CD4-positive, alpha-beta memory T cell (primary cell): ENCODE data around the gene BACE1. TPM values are rescaled to one million over a fixed set of nuclear protein-coding genes. Genes with fewer than 3 reads are reported as not detected.
A peak's percentile ranks its signal among the peaks of the same experiment; 100 is the strongest.
"Not testable (repeated sequence)": the region's sequence is repeated elsewhere in the genome, so short reads cannot be mapped to it uniquely, and the experiment has no call there.

Experiments
- CTCF ChIA-PET: fragments of 350-600 bp; sonication (Branson Sonifier 250); formaldehyde crosslinking; loops from one replicate; lab custom pipeline; 2021; ENCODE audit warnings: inconsistent platforms; ENCODE audit not compliant: partially characterized antibody; lab: Charles Lee
- POLR2A ChIA-PET: fragments of 350-600 bp; sonication (Branson Sonifier 250); formaldehyde crosslinking; loops from one replicate; lab custom pipeline; 2021; ENCODE audit not compliant: partially characterized antibody; lab: Charles Lee
- DNase-seq, 5 donors: peaks; one replicate each; pipeline versions ENCODE4 v3.0.0 to v3.0.0-alpha.2; 2020 to 2022; ENCODE audit warnings: mixed read lengths in 1 of 5
- H3K27ac ChIP-seq: one replicate; pipeline ENCODE4 v1.7.0; 2013; ENCODE audit warnings: low read depth, low read length
- H3K27me3 ChIP-seq: 2 replicates; pipeline ENCODE4 v1.7.0; 2013; ENCODE audit warnings: mild to moderate bottlenecking, low read length, moderate library complexity; ENCODE audit not compliant: insufficient read depth
- H3K36me3 ChIP-seq: 2 replicates; pipeline ENCODE4 v1.7.0; 2013; ENCODE audit warnings: mild to moderate bottlenecking, low read length, moderate library complexity; ENCODE audit not compliant: insufficient read depth
- H3K4me1 ChIP-seq: 2 replicates; pipeline ENCODE4 v1.7.0; 2013; ENCODE audit warnings: mild to moderate bottlenecking, low read length, moderate library complexity; ENCODE audit not compliant: insufficient read depth
- H3K4me3 ChIP-seq, 2 donors: one replicate each; pipeline ENCODE4 v1.7.0; 2013; ENCODE audit warnings: low read length in 2 of 2, mild to moderate bottlenecking in 1 of 2
- H3K9me3 ChIP-seq, 2 donors: one replicate each; pipeline ENCODE4 v1.7.0; 2013; ENCODE audit warnings: low read length in 2 of 2, control low read depth in 1 of 2; ENCODE audit not compliant: control insufficient read depth in 1 of 2
- H3K27ac Mint-ChIP-seq, 7 donors: one replicate each; pipeline ENCODE4 v1.8.0; 2020 to 2021; ENCODE audit warnings: mixed read lengths in 7 of 7, mild to moderate bottlenecking in 6 of 7, inconsistent platforms in 3 of 7, moderate library complexity in 3 of 7
- H3K27me3 Mint-ChIP-seq, 2 donors: one replicate each; pipeline ENCODE4 v1.8.0; 2020 to 2021; ENCODE audit warnings: mixed read lengths in 2 of 2
- H3K36me3 Mint-ChIP-seq, 2 donors: one replicate each; pipeline ENCODE4 v1.8.0; 2020 to 2021; ENCODE audit warnings: mixed read lengths in 2 of 2, inconsistent platforms in 1 of 2, mild to moderate bottlenecking in 1 of 2
- H3K4me1 Mint-ChIP-seq, 4 donors: one replicate each; pipeline ENCODE4 v1.8.0; 2020 to 2021; ENCODE audit warnings: mixed read lengths in 4 of 4, mild to moderate bottlenecking in 1 of 4
- H3K4me3 Mint-ChIP-seq, 8 donors: one replicate each; pipeline ENCODE4 v1.8.0; 2020 to 2021; ENCODE audit warnings: mixed read lengths in 8 of 8, mild to moderate bottlenecking in 7 of 8, moderate library complexity in 6 of 8, inconsistent platforms in 3 of 8
- H3K9me3 Mint-ChIP-seq, 8 donors: one replicate each; pipeline ENCODE4 v1.8.0; 2020 to 2021; ENCODE audit warnings: mixed read lengths in 8 of 8, mild to moderate bottlenecking in 5 of 8, inconsistent platforms in 3 of 8, moderate library complexity in 1 of 8
- intact Hi-C: fragments of 100-400 bp; cut with micrococcal nuclease; formaldehyde crosslinking; loops from one replicate; pipeline ENCODE4 v1.15.1; 2023
- polyA plus RNA-seq, 2 donors: library from polyadenylated mRNA; unstranded; fragments of 300-500 nt; fragmentation: Illumina TruSeq; gene quantifications; one replicate each; pipeline ENCODE4 v1.2.3, GENCODE V29; 2021
- total RNA-seq, 2 experiments: library from RNA; stranded (reverse); gene quantifications; one replicate each; pipeline ENCODE4 v1.2.3, GENCODE V29; 2021

BACE1 gene
- total and polyA plus RNA-seq, 4 experiments from 2014 or later: 0.65 to 2.9 (median 2.1) TPM

DNA sequence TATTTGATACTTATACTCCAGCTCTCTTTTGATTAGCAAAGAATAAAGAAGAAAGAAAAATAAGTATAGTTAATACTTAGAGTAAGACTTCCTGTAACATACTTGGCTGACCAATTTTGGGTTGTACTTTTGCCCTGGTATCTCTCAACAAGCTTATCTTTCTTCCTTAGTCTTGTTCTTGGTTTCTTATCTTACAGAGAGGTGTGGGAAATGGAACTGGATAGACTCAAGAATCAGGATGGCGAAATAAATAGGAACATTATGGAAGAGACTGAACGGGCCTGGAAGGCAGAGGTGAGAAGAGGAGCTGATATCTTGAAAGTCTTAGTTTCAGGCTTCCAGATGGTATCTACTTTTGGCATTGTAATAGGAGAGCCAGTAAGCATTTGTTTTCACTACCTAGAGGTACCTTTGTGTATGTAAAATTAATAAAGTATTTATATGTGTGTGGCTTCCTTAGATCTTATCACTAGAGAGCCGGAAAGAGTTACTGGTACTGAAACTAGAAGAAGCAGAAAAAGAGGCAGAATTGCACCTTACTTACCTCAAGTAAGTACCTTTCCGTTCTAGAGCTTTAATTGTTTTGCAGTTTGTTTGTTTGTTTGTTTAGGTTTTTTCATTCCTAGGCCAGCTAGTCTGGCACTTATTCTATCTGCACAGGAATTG, 36.2 kb downstream of the BACE1 start:
- Histone ChIP-seq H3K36me3 (peaks cover 18% of the 10 kb centered on the region), H3K4me3 (peak overlapping the region; percentile 34 to 58), H3K27ac (peak overlapping the region; percentile 17), H3K9me3 (no peaks in the 10 kb centered on the region), H3K4me1 (peaks cover 71% of the 10 kb centered on the region), H3K27me3 (no peaks in the 10 kb centered on the region)
- DNase-seq: peak in 4 of 5 donors; percentile 37 to 52 (median 44)
- Mint-ChIP-seq H3K27ac (peak overlapping the region; percentile 80 to 97 (median 93)), H3K4me1 (peaks cover 45 to 81% (median 66%) of the 10 kb centered on the region in 4 donors), H3K4me3 (peak overlapping the region; percentile 69 to 95 (median 90)), H3K9me3 (no peaks in the 10 kb centered on the region), H3K36me3 (peaks cover 25 to 42% of the 10 kb centered on the region in 2 donors), H3K27me3 (no peaks in the 10 kb centered on the region)
- POLR2A ChIA-PET: interaction anchor here (0.7 to 2.9 kb wide), 11 partner anchors 10 to 101 kb away, joined by 3 to 35 read pairs (median 7); partner anchors contain the start of genes BACE1, BACE1-AS, CEP164 and PCSK7
- CTCF ChIA-PET: interaction anchor here (0.9 to 1.7 kb wide), 6 partner anchors 27 to 53 kb away, joined by 3 to 11 read pairs (median 3); partner anchors contain the start of genes PCSK7 and RNF214
- intact Hi-C loops: loop anchor here (2.0 kb wide), 2 partner anchors 47 kb away; partner anchors contain the start of genes CEP164, PCSK7 and RNF214

DNA sequence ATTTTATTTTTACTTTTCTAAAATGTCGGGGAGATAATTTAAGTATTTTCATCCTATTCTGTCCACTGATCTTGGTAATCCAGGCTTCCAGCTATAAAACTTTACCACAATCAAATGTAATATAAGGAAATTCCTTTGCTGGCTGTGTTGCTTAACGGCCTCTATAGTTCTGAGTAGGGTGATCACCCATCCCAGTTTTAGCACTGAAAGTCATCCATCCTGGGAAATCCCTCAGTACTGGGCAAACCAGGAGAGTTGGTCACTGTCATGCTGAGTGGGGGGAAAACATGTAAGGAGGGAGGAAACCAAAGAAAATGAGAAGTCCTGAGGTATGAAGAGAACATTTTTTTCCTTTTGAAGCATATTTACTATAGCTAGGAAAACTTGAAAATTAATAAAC, 37.7 kb downstream of the BACE1 start:
- peak overlapping the region; percentile 79 to 94 (median 92) for H3K27ac Mint-ChIP-seq
- H3K27ac ChIP-seq: no peak overlapping the region
- peaks cover 51 to 85% (median 68%) of the 10 kb centered on the region in 4 donors for H3K4me1 Mint-ChIP-seq
- peaks cover 27 to 43% of the 10 kb centered on the region in 2 donors for H3K36me3 Mint-ChIP-seq
- peaks cover 9% of the 10 kb centered on the region for H3K36me3 ChIP-seq
- peak overlapping the region in 6 of 8 donors; percentile 18 to 85 (median 62) for H3K4me3 Mint-ChIP-seq
- H3K4me1 ChIP-seq: peaks cover 77% of the 10 kb centered on the region
- H3K4me3 ChIP-seq: no peak overlapping the region
- POLR2A ChIA-PET: no interaction called here
- no peak for DNase-seq
- H3K27me3 Mint-ChIP-seq: no peaks in the 10 kb centered on the region
- peaks cover 0 to 6% (median 3%) of the 10 kb centered on the region in 8 donors for H3K9me3 Mint-ChIP-seq
- intact Hi-C loops: no loop called here
- CTCF ChIA-PET: interaction anchor here (0.5 kb wide), 1 partner anchor 1142 kb away, joined by 4 read pairs; no protein-coding TSS in a partner anchor
- H3K27me3 ChIP-seq: no peaks in the 10 kb centered on the region
- H3K9me3 ChIP-seq: no peaks in the 10 kb centered on the region

DNA sequence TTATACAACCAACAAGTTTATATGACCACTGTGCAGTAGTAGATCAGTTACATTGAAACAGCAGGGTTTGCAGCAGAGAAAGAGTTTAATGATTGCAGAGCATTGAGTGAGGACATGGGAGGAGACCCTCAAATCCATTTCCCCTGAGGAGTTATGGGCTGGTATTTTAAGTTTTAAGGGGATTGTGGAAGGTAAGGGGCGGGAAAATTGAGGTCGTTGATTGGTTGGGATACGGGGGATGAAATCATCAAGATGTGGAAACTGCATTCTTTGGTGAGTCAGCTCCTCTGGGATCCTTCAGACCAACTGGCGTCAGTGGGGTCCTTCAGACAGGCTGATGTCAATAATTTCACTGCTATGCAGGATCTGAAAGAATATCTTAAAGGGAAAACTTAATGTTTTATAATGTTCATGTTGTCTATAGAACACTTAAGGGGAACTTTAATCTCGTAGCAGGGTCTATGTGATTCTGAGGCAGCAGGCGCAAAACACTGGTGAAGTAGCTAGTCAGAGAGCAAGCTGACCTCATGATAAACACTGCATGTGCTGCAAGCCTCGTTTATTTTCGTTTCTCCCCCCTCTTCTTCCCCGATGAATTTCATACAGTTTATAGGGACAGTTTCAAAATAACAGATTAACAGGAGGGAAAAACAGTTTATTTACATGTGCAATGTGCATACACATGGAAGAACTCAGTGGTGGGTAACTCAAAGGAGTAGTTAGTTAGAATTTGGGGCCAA, 42.3 kb downstream of the BACE1 start:
- Mint-ChIP-seq H3K27ac (peak overlapping the region; percentile 54 to 88 (median 72)), H3K4me3 (peak overlapping the region in 7 of 8 donors; percentile 12 to 61 (median 34)), H3K9me3 (peaks cover 0 to 10% (median 4%) of the 10 kb centered on the region in 8 donors), H3K36me3 (peaks cover 21 to 32% of the 10 kb centered on the region in 2 donors), H3K4me1 (peaks cover 27 to 49% (median 40%) of the 10 kb centered on the region in 4 donors), H3K27me3 (no peaks in the 10 kb centered on the region)
- ChIA-PET POLR2A (interaction anchor here (0.6 to 1.0 kb wide), 4 partner anchors 44 to 58 kb away, joined by 3 to 6 read pairs (median 4); partner anchors contain the start of gene CEP164), CTCF (interaction anchor here (1.3 kb wide), 1 partner anchor 38 kb away, joined by 3 read pairs; no protein-coding TSS in a partner anchor)
- intact Hi-C loops: loop anchor here (1.0 kb wide), 1 partner anchor 13 kb away; no protein-coding TSS in a partner anchor
- H3K27ac ChIP-seq: no peak overlapping the region
- H3K36me3 ChIP-seq: no peaks in the 10 kb centered on the region
- peaks cover 37% of the 10 kb centered on the region for H3K4me1 ChIP-seq
- no peak for DNase-seq
- no peak overlapping the region for H3K4me3 ChIP-seq
- H3K9me3 ChIP-seq: no peaks in the 10 kb centered on the region
- no peaks in the 10 kb centered on the region for H3K27me3 ChIP-seq

DNA sequence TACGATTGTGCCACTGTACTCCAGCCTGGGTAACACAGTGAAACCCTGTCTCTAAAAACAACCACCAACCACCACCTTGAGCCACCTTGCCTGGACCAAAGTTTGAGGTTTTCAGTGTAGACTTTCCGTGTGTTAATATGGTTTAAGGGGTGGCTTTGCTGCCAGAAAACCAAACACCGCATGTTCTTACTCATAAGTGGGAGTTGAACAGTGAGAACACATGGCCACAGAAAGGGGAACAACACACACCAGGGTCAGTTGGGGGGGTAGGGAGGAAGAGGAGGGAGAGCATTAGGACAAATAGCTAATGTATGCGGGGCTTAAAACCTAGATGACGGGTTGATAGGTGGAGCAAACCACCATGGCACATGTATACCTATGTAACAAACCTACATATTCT, 43.9 kb downstream of the BACE1 start:
- H3K27me3 ChIP-seq, H3K36me3 ChIP-seq, H3K27ac ChIP-seq, H3K27ac Mint-ChIP-seq, H3K4me3 ChIP-seq, H3K9me3 ChIP-seq, POLR2A ChIA-PET, H3K4me3 Mint-ChIP-seq, H3K9me3 Mint-ChIP-seq, intact Hi-C loops, DNase-seq, H3K27me3 Mint-ChIP-seq: not testable (repeated sequence)
- Mint-ChIP-seq H3K4me1 (peaks cover 21 to 38% (median 31%) of the 10 kb centered on the region in 4 donors), H3K36me3 (peaks cover 23 to 44% of the 10 kb centered on the region in 2 donors)
- CTCF ChIA-PET: interaction anchor here (1.0 kb wide), 1 partner anchor 37 kb away, joined by 3 read pairs; no protein-coding TSS in a partner anchor
- H3K4me1 ChIP-seq: peaks cover 28% of the 10 kb centered on the region

DNA sequence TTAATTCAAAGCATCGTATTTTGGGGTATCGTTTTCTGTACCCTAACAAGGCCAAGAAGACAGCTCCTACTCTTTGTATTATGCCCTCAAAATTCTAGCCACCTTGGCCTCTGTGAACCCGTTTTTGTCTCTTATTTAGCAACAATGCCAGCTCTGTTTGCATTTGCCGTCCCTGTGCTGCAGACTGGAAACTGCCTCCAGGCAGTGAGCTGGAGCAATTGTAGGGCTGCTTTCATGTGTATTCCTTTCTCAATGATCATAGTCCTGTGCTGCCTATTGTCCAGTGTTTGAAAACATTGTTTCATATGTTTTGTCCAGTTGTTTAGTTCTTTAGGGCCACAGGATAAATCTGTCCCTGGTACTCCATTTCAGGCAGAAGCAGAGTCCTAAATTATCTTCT, 44.8 kb downstream of the BACE1 start:
- Histone ChIP-seq H3K4me3 (no peak overlapping the region), H3K27ac (no peak overlapping the region), H3K4me1 (peaks cover 20% of the 10 kb centered on the region), H3K9me3 (no peaks in the 10 kb centered on the region), H3K36me3 (no peaks in the 10 kb centered on the region), H3K27me3 (no peaks in the 10 kb centered on the region)
- Mint-ChIP-seq H3K9me3 (peaks cover 0 to 10% (median 4%) of the 10 kb centered on the region in 8 donors), H3K27ac (peak overlapping the region in 3 of 7 donors; percentile 47 to 79 (median 70)), H3K36me3 (peaks cover 23 to 52% of the 10 kb centered on the region in 2 donors), H3K27me3 (no peaks in the 10 kb centered on the region), H3K4me1 (peaks cover 20 to 33% (median 28%) of the 10 kb centered on the region in 4 donors), H3K4me3 (no peak overlapping the region)
- CTCF ChIA-PET: interaction anchor here (1.0 kb wide), 1 partner anchor 36 kb away, joined by 3 read pairs; no protein-coding TSS in a partner anchor
- no peak for DNase-seq
- intact Hi-C loops: no loop called here
- POLR2A ChIA-PET: no interaction called here

DNA sequence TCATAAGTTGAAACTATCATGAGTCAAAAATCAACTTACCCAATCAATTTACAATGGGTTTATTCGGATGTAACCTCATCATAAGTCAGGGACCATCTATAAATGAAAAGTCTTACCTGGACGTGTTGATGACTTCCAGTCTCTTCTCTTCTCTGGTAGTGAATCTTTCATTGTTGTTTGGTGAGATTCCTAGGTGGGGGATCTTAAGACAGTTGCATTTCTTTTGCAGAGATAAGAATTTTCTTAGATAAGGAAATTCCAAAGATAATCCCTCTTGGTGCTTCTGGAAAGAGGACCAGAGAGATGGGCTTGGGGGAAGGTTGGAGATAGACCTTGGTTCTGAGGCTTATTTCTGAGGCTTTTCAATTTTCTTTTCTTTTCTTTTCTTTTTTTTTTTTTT, 46.2 kb downstream of the BACE1 start:
- no peak overlapping the region for H3K4me3 Mint-ChIP-seq
- Histone ChIP-seq H3K9me3 (no peaks in the 10 kb centered on the region), H3K27me3 (no peaks in the 10 kb centered on the region), H3K36me3 (no peaks in the 10 kb centered on the region), H3K4me1 (peaks cover 6% of the 10 kb centered on the region), H3K4me3 (no peak overlapping the region), H3K27ac (no peak overlapping the region)
- no peaks in the 10 kb centered on the region for H3K27me3 Mint-ChIP-seq
- H3K36me3 Mint-ChIP-seq: peaks cover 20 to 57% of the 10 kb centered on the region in 2 donors
- peaks cover 9 to 19% (median 16%) of the 10 kb centered on the region in 4 donors for H3K4me1 Mint-ChIP-seq
- CTCF ChIA-PET: interaction anchor here (1.3 kb wide), 1 partner anchor 44 kb away, joined by 3 read pairs; no protein-coding TSS in a partner anchor
- POLR2A ChIA-PET: no interaction called here
- DNase-seq: no peak
- peaks cover 0 to 10% (median 4%) of the 10 kb centered on the region in 8 donors for H3K9me3 Mint-ChIP-seq
- intact Hi-C loops: no loop called here
- H3K27ac Mint-ChIP-seq: peak overlapping the region in 1 of 7 donors; percentile 70
